SK-N-SH (cell line): ENCODE data around the gene MYO16. TPM values are rescaled to one million over a fixed set of nuclear protein-coding genes. Genes with fewer than 3 reads are reported as not detected.

Experiments used
- CTCF ChIA-PET: fragments of 300-600, 350-600 bp; formaldehyde crosslinking; extraction: SDS; loops from one replicate; lab custom pipeline; 2021; lab: Yijun Ruan, JAX
- POLR2A ChIA-PET: fragments of 350-600 bp; sonication (Branson Sonifier 250); formaldehyde crosslinking; extraction: SDS; loops from one replicate; lab custom pipeline; 2020; ENCODE audit warnings: antibody characterized with exemption, inconsistent platforms; lab: Yijun Ruan, JAX
- DNase-seq: peaks from one replicate; pipeline ENCODE4 v3.0.0; 2012
- H2AFZ ChIP-seq: fragments of 200-600 bp; sonication (generic); 2 replicates; pipeline ENCODE4 v1.8.1; 2016; ENCODE audit warnings: antibody characterized with exemption, mild to moderate bottlenecking, low read depth
- H3F3A ChIP-seq: fragments of 200-600 bp; sonication (generic); replicated peaks from 2 replicates; pipeline ENCODE3; 2016; ENCODE audit warnings: antibody characterized with exemption, mild to moderate bottlenecking; ENCODE audit not compliant: insufficient read depth
- H3K27ac ChIP-seq, 2 experiments: fragments of 200-500 bp in 1 of 2; fragments of 200-600 bp in 1 of 2; sonication (Bioruptor generic) in 1 of 2; sonication (generic), shearing (Covaris generic) in 1 of 2; 2 replicates each; pipeline versions ENCODE4 v1.5.1 to v1.6.1; 2014 to 2016; ENCODE audit warnings: low read depth in 2 of 2, inconsistent platforms in 1 of 2, low read length in 1 of 2, mild to moderate bottlenecking in 1 of 2, mixed read lengths in 1 of 2
- H3K27me3 ChIP-seq: fragments of 200-600 bp; sonication (generic), shearing (Covaris generic); 2 replicates; pipeline ENCODE4 v1.6.1; 2016; ENCODE audit warnings: mixed run types; ENCODE audit not compliant: insufficient read depth
- H3K36me3 ChIP-seq, 2 experiments: fragments of 200-500 bp in 1 of 2; fragments of 200-600 bp in 1 of 2; sonication (Bioruptor generic) in 1 of 2; sonication (generic) in 1 of 2; replicated peaks in 1 of 2; 2 replicates each; pipeline versions ENCODE3 to v1.5.1; 2014 to 2016; ENCODE audit warnings: low read length in 1 of 2, mild to moderate bottlenecking in 1 of 2; ENCODE audit not compliant: insufficient read depth in 2 of 2, control insufficient read depth in 1 of 2
- H3K4me1 ChIP-seq, 2 experiments: fragments of 200-500 bp in 1 of 2; fragments of 200-600 bp in 1 of 2; sonication (Bioruptor generic) in 1 of 2; sonication (generic), shearing (Covaris generic) in 1 of 2; 2 replicates each; pipeline versions ENCODE4 v1.5.1 to v1.6.1; 2014 to 2016; ENCODE audit warnings: low read depth in 1 of 2, low read length in 1 of 2, mixed run types in 1 of 2; ENCODE audit not compliant: insufficient read depth in 2 of 2, control insufficient read depth in 1 of 2
- H3K4me2 ChIP-seq: fragments of 200-600 bp; sonication (generic), shearing (Covaris generic); 2 replicates; pipeline ENCODE4 v1.6.1; 2017; ENCODE audit warnings: mixed run types
- H3K4me3 ChIP-seq, 2 experiments: fragments of 200-500 bp in 1 of 2; fragments of 200-600 bp in 1 of 2; sonication (Bioruptor generic) in 1 of 2; sonication (generic), shearing (Covaris generic) in 1 of 2; 2 replicates each; pipeline versions ENCODE4 v1.5.1 to v1.8.1; 2014 to 2016; ENCODE audit warnings: low read depth in 2 of 2, inconsistent platforms in 1 of 2, low read length in 1 of 2, mild to moderate bottlenecking in 1 of 2, mixed read lengths in 1 of 2, moderate library complexity in 1 of 2
- H3K79me2 ChIP-seq: fragments of 200-600 bp; sonication (generic); 2 replicates; pipeline ENCODE4 v1.8.1; 2017; ENCODE audit warnings: mild to moderate bottlenecking; ENCODE audit not compliant: insufficient read depth
- H3K9ac ChIP-seq: fragments of 200-600 bp; sonication (generic); 2 replicates; pipeline ENCODE4 v1.6.1; 2017; ENCODE audit warnings: mixed run types
- H3K9me2 ChIP-seq: fragments of 200-600 bp; sonication (generic); 2 replicates; pipeline ENCODE4 v1.6.1; 2017; ENCODE audit warnings: mixed run types
- H3K9me3 ChIP-seq: fragments of 200-600 bp; sonication (generic); 2 replicates; pipeline ENCODE4 v1.6.1; 2017; ENCODE audit warnings: mixed run types, mild to moderate bottlenecking, moderate library complexity
- H4K20me1 ChIP-seq: fragments of 200-600 bp; sonication (generic); 2 replicates; pipeline ENCODE4 v1.6.1; 2017; ENCODE audit warnings: mild to moderate bottlenecking, mixed run types; ENCODE audit not compliant: insufficient read depth
- CHD2 ChIP-seq: fragments of 150-350 bp; IDR thresholded peaks from 2 replicates; pipeline ENCODE4 v1.6.1; 2018; ENCODE audit warnings: low read length; ENCODE audit not compliant: partially characterized antibody
- FOXM1 ChIP-seq: IDR thresholded peaks from 2 replicates; pipeline ENCODE4 v1.4.0; 2012; ENCODE audit warnings: low read depth, mild to moderate bottlenecking
- JUND ChIP-seq: IDR thresholded peaks from 2 replicates; pipeline ENCODE4 v1.4.0; 2012
- NRF1 ChIP-seq: IDR thresholded peaks from 2 replicates; pipeline ENCODE4 v1.6.1; 2012; ENCODE audit warnings: low read depth, mild to moderate bottlenecking, low read length
- PBX3 ChIP-seq: IDR thresholded peaks from 2 replicates; pipeline ENCODE4; 2012
- POLR2AphosphoS5 ChIP-seq: IDR thresholded peaks from 2 replicates; pipeline ENCODE4 v1.6.1; 2012; ENCODE audit warnings: low read depth, low read length
- RAD21 ChIP-seq: IDR thresholded peaks from 2 replicates; pipeline ENCODE4 v1.6.1; 2012; ENCODE audit warnings: mild to moderate bottlenecking, low read length
- RCOR1 ChIP-seq: fragments of 150-350 bp; IDR thresholded peaks from 2 replicates; pipeline ENCODE4 v1.6.1; 2017; ENCODE audit warnings: antibody characterized with exemption, low read length
- REST ChIP-seq: IDR thresholded peaks from 2 replicates; pipeline ENCODE4 v1.6.1; 2012; ENCODE audit warnings: mild to moderate bottlenecking, low read depth, low read length, moderate library complexity
- SMC3 ChIP-seq: IDR thresholded peaks from 2 replicates; pipeline ENCODE4 v1.6.1; 2012; ENCODE audit warnings: low read depth, low read length, improper control_type of control experiment
- ZBTB33 ChIP-seq: IDR thresholded peaks from 2 replicates; pipeline ENCODE4 v1.4.0; 2012; ENCODE audit warnings: low read depth, borderline replicate concordance
- WGBS: methylation state at CpG from one replicate; pipeline ENCODE4 v1.1.6; 2017; ENCODE audit warnings: low lambda C conversion rate; 5-methylcytosine and 5-hydroxymethylcytosine counted together
- polyA plus RNA-seq, 3 experiments: library from polyadenylated mRNA; depleted of rRNA; stranded (reverse); fragments of >200 nt; gene quantifications; 2 replicates each; pipeline ENCODE4 v1.2.3, GENCODE V29; 2012

Gene MYO16
- polyA plus RNA-seq, 1 of the 3 experiments (the other 2 are of a cell fraction) = 0.07 TPM

GRCh38 chr13:109136873-109137272, 507.5 kb downstream of the MYO16 start:
- no peaks in the 10 kb centered on the region for H4K20me1 ChIP-seq
- CTCF ChIA-PET = interaction anchor here (0.6 kb wide), 1 partner anchor 626 kb away, joined by 3 read pairs; no protein-coding TSS in a partner anchor
- no peak for DNase-seq
- no peaks in the 10 kb centered on the region for H3K27me3 ChIP-seq
- H3K27ac ChIP-seq = no peak overlapping the region
- H3K79me2 ChIP-seq = no peaks in the 10 kb centered on the region
- H3K9me2 ChIP-seq = no peaks in the 10 kb centered on the region
- no peak overlapping the region for H3K4me2 ChIP-seq
- POLR2A ChIA-PET = no interaction called here
- no peak overlapping the region for H3K4me3 ChIP-seq
- no peaks in the 10 kb centered on the region for H3F3A ChIP-seq
- no peak for TF ChIP-seq ZBTB33
- peak; percentile 33; the same call in 1 of the 2 replicates for TF ChIP-seq PBX3
- no peak overlapping the region for H2AFZ ChIP-seq
- WGBS = 81% methylated on average over 1 of the region's 2 CpGs
- no peaks in the 10 kb centered on the region for H3K9me3 ChIP-seq
- peaks cover 0 to 3% of the 10 kb centered on the region in 2 experiments; a peak in 2 of 4 replicates for H3K4me1 ChIP-seq
- no peaks in the 10 kb centered on the region for H3K36me3 ChIP-seq
- no peak overlapping the region for H3K9ac ChIP-seq

- Histone ChIP-seq H3K9me3 (no peaks in the 10 kb centered on the region), H3K4me1 (peaks cover 0 to 3% of the 10 kb centered on the region in 2 experiments; a peak in 2 of 4 replicates), H3K4me2 (no peak overlapping the region), H3K27me3 (no peaks in the 10 kb centered on the region), H3K9me2 (no peaks in the 10 kb centered on the region), H3K36me3 (no peaks in the 10 kb centered on the region), H4K20me1 (no peaks in the 10 kb centered on the region), H3K79me2 (no peaks in the 10 kb centered on the region), H3F3A (no peaks in the 10 kb centered on the region), H3K27ac (no peak overlapping the region), H3K9ac (no peak overlapping the region), H3K4me3 (no peak overlapping the region; a peak in 1 of 4 replicates)
- 96% methylated on average over 9 of the region's 9 CpGs for WGBS
- POLR2A ChIA-PET = no interaction called here
- DNase-seq = no peak
- CTCF ChIA-PET = interaction anchor here (1.1 kb wide), 1 partner anchor 644 kb away, joined by 4 read pairs; no protein-coding TSS in a partner anchor
- TF ChIP-seq JUND (no peak), CHD2 (no peak), RCOR1 (no peak), POLR2AphosphoS5 (no peak), SMC3 (no peak), NRF1 (no peak), REST (no peak), FOXM1 (no peak), RAD21 (no peak)
- TF ChIP-seq, all 33 proteins: peak for 0
- no peak overlapping the region for H2AFZ ChIP-seq
Measured at GRCh38 chr13:109139346-109139745, 509.9 kb downstream of the MYO16 start.
